GM19455 (cell line): ENCODE measurements around the gene ANKRD60.
A peak's percentile ranks its signal among the peaks of the same experiment; 100 is the strongest.

Experiments
- ATAC-seq: cut with Tn5 transposase; IDR thresholded peaks from one replicate; pipeline ENCODE4 v1.9.1; 2021; ENCODE audit not compliant: unreplicated experiment

The ANKRD60 gene

DNA sequence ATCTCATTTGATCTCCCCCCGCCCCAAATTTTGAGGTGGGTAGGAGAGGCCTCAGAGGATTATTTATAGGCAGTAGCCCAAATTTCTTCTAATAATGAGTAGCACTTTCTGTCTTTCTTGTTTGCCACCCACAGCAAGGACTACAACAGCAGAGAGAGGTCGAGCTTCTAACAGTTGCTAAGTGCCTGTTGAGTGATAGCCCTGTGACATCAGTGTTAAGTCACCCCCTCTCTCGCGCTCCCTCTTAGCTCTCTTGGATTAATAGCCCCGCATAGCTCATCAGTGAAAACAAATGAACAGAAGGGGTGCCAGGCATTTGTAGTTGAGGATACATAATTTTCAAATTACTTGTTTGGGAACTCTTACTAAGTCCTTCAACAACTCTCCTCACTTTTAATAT, 3.5 kb downstream of the ANKRD60 start:
- no peak for ATAC-seq

GRCh38 chr20:58224097-58224496, 4.4 kb downstream of the ANKRD60 start:
- ATAC-seq = no peak

DNA sequence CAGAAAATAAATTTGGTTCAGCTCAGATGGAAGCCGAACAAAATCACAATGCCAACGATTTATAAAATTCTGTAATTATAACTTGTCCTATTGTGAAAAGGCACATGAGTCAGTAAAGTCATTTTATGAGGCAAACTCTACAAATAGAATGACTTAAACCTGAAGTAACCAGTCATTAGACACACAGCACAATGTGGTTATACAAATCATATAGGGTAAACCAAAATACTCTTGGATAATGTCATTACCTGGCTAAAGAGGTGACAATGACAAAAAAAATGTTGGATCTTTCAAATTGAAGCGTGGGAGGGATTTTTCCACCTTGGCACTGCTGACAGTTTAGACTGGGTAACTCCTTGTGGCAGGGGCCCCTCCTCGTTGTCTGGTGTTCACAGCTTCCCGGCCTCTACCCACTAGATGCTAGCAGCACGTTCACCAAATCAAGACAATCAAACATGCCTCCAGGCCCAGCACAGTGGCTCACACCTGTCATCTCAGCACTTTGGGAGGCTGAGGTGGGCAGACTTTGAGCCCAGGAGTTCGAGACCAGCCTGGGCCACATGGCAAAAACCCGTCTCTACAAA, 5.0 kb downstream of the ANKRD60 start:
- ATAC-seq = no peak

GRCh38 chr20:58222446-58222845, 6.0 kb downstream of the ANKRD60 start:
- ATAC-seq = no peak

DNA sequence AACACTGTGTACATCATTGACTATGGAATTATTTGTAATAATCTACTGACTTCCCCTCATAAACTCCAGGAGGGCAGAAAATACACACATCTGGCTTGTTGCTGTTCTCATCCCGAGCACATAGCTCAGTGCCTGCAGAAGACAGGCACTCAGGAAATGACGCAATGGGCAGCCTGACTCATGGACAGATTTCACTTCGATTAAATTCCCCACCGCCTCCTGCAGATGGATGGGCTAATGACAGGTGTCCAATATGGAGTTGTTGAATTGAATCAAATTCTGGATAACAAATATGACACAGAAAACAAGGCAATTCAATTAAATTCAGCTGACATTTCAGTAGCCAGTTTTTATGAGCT, 9.1 kb downstream of the ANKRD60 start:
- no peak for ATAC-seq

DNA sequence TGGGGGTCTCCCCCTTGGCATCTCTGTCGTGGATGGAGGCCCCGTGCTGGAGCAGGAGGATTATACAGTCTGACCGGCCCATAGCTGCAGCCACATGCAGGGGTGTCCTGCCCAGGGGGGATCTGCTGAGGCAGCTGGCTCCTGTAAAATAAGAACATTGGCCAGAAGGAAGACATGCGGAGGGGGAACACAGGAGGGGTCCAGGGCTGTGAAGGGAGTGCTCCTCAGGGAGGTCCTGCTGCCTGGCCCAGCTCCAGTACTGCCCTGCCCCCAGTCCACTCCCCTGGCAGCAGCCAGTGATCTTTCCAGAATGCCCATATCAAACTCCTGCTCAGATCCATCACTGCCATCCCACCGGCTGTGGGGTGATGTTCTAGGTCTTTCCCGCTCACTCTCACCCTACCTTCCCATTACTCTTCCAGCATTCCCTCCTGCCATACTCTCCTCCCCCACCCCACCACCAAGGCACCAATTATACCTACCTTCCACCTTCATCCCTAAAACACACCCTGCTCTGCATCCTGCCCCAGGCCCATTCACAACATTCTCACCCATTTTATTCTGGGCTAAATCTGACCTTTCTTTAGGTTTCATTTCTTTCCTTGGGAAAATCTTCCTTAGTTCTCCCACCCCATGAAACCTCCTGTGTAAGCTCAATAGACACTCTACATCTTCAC, 9.7 kb downstream of the ANKRD60 start:
- ATAC-seq = no peak

DNA sequence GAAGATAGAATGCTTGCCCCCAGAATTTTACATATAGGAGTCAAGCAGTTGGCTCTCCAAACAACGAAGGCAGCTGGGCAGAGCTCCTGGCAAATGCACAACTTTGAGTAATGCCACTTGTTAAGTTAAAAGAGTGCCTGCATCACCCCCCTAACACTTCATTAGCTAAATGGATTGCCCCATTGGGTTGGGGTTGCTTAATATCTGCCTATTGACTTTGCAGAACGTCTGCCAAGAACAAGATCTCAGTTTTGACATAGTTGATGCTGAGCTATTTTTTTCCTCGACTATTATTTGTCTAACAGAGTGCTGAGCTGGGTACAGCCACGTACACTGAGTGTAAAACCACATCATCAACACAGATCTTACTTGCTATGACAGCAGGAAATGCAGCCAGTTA, 12.1 kb downstream of the ANKRD60 start:
- no peak for ATAC-seq

- ATAC-seq = no peak
These were observed 13.3 kb downstream of the ANKRD60 start for GRCh38 chr20:58215116-58215515.

DNA sequence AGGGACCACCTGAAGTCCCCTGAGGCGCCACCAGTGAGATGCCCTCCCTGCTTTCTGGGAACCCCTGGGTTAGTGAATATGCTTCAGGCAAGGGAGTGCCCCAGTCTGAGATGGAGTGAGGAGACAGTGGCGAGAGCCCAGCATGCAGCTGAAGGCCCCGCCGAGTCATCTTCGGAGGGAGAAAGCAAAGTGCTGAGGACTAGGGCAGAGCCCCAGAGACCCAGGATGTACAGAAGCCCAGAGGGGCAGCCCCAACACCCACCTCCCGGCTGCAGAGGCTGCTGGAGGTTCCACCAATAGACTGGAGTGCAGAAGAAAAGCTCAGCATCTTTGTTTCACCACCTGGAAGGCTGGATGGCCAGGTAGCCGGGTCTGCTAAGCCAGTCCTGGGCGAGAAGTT, 14.1 kb downstream of the ANKRD60 start:
- no peak for ATAC-seq

- no peak for ATAC-seq
These were observed 14.7 kb downstream of the ANKRD60 start for GRCh38 chr20:58213716-58214115.

DNA sequence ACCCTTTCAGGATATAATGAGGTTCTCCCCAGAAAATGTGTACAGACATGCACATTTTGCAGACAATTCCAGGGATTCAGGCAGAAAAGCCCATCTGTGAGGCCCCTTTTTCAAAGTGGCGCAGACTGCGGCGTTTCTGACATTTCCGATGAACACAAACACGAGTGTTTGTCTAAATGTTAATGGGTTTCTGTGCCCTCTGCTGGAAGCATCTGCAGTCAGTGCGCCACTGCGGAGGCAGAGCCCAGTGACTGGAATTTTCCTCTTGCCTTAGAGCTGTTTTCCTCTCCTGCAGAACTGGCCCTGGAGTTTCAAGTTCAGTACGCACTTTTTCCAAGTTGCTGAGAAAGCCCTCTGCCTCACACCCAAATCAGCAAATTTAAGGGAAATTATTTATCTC, 15.3 kb downstream of the ANKRD60 start:
- ATAC-seq = no peak

DNA sequence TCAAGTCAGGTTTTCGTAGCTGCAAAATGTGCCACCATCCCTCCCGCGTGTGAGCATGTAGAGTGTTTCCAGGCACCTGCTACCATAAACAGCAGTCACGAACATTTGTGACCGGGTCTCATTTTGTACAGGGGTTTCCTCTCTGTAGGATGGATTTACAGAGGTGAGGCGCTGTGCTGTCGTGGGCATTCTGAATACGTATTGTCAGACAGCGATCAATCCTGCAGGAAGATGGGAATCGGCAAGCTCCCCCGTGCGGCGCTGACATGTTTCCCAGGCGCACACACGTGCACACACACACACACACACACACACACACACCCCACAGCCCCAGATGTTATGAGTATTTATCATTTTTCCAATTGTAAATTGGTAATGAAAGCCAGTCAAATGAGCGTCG, 15.8 kb downstream of the ANKRD60 start:
- ATAC-seq = no peak

- no peak for ATAC-seq
These were observed 18.1 kb downstream of the ANKRD60 start for GRCh38 chr20:58210398-58210747.

GRCh38 chr20:58209652-58210397, 18.6 kb downstream of the ANKRD60 start:
- peak; percentile 80 for ATAC-seq

GRCh38 chr20:58208944-58209343, 19.5 kb downstream of the ANKRD60 start:
- no peak for ATAC-seq

DNA sequence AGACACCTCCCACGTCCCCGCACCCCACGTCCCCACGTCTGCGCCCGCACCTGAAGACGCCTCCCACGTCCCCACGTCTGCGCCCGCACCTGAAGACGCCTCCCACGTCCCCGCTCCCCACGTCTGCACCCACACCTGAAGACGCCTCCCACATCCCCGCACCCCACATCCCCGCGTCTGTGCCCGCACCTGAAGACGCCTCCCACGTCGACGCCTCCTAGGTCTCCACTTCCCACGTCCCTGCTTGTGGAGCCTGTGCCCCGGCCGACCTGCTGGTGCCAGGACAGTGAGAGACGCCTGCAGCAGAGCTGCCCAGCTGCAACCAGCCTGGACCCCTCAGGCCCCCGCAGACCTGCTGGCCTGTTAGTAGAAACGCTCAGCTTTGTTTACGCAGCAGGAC, 22.6 kb downstream of the ANKRD60 start:
- ATAC-seq = no peak

- ATAC-seq = no peak
These were observed 26.4 kb downstream of the ANKRD60 start for GRCh38 chr20:58202044-58202443.

DNA sequence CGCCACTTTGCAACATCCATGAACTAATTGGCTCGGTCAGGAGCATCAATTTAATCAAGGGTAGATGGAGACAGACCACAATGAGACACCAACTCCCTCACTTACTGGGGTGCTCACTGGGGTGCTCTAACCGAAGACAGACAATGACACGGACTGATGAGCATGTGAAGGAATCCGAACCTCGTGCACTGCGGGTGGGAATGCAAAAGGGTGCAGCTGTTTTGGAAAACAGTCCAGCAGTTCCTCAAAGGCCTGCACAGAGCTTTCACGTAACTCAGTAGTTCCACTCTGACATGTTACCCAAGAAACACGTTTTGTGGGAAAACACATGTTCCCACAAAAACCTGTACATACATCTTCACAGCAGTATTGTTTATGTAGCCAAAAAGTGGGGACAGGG, 26.8 kb downstream of the ANKRD60 start:
- ATAC-seq = no peak

DNA sequence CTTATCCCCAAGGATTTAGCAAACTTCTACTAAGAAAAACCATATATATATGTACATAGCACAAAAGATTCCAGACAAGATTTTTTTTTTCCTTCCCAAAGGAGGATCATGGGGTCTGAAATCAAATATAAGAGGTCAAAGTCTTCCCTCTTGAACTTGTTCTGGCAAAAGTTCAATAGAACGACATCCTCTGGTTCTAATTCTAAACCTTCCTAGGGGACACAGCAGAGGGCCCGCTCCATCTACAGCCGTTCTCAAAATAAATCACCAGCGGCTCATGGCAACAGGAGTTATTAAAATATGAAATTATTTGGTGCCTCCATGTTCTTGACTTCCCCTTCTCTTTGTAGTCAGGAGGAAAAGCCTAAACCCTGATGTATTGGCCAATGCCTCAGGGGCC, 29.0 kb downstream of the ANKRD60 start:
- ATAC-seq = no peak

DNA sequence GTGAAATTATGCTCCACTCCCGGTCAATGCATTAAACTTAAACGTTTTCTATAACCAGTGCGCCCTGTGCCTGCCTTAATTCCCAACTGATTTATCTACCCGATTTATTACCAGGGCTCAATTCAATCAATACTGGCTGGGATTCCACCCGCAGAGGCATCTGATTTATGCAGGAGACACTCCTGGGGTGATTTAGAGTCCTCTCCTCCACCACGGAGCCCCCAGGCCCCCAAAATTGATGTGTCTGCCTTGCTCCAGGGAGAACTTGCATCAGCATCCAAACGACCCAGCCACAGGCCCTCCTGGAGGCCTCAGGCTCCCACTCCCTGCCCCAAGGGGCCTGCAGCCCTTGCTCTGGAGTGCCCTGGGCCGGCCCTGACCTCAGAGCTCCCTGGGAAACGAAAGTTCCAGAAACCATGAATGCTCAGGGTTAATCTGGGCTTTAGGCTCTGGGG, 29.5 kb downstream of the ANKRD60 start:
- no peak for ATAC-seq

DNA sequence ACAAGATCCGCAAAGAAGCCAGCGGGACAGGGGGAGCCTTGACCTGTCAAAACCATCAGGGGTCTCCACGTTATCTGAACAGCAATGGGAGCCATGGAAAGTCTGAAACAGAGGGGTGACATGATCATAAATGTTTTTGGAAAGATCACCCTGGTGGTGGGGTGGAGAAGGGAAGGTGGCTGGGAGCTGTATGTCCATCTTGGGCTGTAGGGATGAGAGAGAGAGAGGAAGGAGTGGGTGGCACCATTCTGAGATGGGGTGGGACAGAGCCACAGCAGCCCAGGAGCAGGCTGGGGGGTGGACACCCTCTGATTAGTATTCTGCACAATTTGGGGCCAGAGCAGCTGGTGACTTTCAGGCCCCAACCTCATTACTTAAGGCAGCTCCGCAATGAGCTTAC, 30.1 kb downstream of the ANKRD60 start:
- no peak for ATAC-seq

GRCh38 chr20:58197185-58197469, 31.3 kb downstream of the ANKRD60 start:
- ATAC-seq = no peak
